MM.1S (cell line): ENCODE results near the gene MARCHF10.

ENCODE experiments used
- DNase-seq: peaks from one replicate; pipeline ENCODE4 v3.0.0-alpha.2; 2015
- H2AFZ ChIP-seq: fragments of 300-600 bp; sonication (generic); 2 replicates; pipeline ENCODE4 v1.6.0; 2016; ENCODE audit warnings: antibody characterized with exemption, low read length
- H3F3A ChIP-seq: fragments of 300-600 bp; sonication (generic); 2 replicates; pipeline ENCODE4 v1.6.1; 2016; ENCODE audit warnings: mild to moderate bottlenecking, antibody characterized with exemption, low read length, moderate library complexity, mixed read lengths; ENCODE audit not compliant: insufficient read depth
- H3K27ac ChIP-seq: fragments of 300-600 bp; sonication (generic); 2 replicates; pipeline ENCODE4 v1.5.1; 2016; ENCODE audit warnings: mild to moderate bottlenecking, low read length
- H3K27me3 ChIP-seq: fragments of 300-600 bp; sonication (generic); replicated peaks from 2 replicates; pipeline ENCODE4 v1.6.0; 2016; ENCODE audit warnings: low read length; ENCODE audit not compliant: insufficient read depth
- H3K36me3 ChIP-seq: fragments of 300-600 bp; sonication (generic); replicated peaks from 2 replicates; pipeline ENCODE4 v1.6.1; 2016; ENCODE audit warnings: mild to moderate bottlenecking, low read length, mixed read lengths; ENCODE audit not compliant: insufficient read depth
- H3K4me1 ChIP-seq: fragments of 300-600 bp; sonication (generic); 2 replicates; pipeline ENCODE4 v1.6.1; 2016; ENCODE audit warnings: low read length, mixed read lengths
- H3K4me2 ChIP-seq: fragments of 300-600 bp; sonication (generic); 2 replicates; pipeline ENCODE4 v1.6.0; 2016; ENCODE audit warnings: low read depth, low read length
- H3K4me3 ChIP-seq: fragments of 300-600 bp; sonication (generic); 2 replicates; pipeline ENCODE4 v1.5.1; 2016; ENCODE audit warnings: low read length, mixed read lengths
- H3K79me2 ChIP-seq: fragments of 300-600 bp; sonication (generic); 2 replicates; pipeline ENCODE4 v1.6.1; 2016; ENCODE audit warnings: mixed run types, low read length, mixed read lengths
- H3K9ac ChIP-seq: fragments of 300-600 bp; sonication (generic); 2 replicates; pipeline ENCODE4 v1.6.1; 2016; ENCODE audit warnings: low read length, mixed read lengths
- H3K9me2 ChIP-seq: fragments of 300-600 bp; sonication (generic); replicated peaks from 2 replicates; pipeline ENCODE4 v1.6.1; 2016; ENCODE audit warnings: mild to moderate bottlenecking, low read length, mixed read lengths; ENCODE audit not compliant: insufficient read depth
- H3K9me3 ChIP-seq: fragments of 300-600 bp; sonication (generic); replicated peaks from 2 replicates; pipeline ENCODE4 v1.6.1; 2016; ENCODE audit warnings: mild to moderate bottlenecking, low read length, mixed read lengths; ENCODE audit not compliant: insufficient read depth
- H4K20me1 ChIP-seq: fragments of 300-600 bp; sonication (generic); 2 replicates; pipeline ENCODE4 v1.6.1; 2016; ENCODE audit warnings: mild to moderate bottlenecking, low read length, moderate library complexity, mixed read lengths; ENCODE audit not compliant: insufficient read depth
- EZH2 ChIP-seq: fragments of 300-600 bp; sonication (generic); optimal IDR thresholded peaks from 2 replicates; pipeline ENCODE3; 2017; ENCODE audit warnings: low read depth, mild to moderate bottlenecking, antibody characterized with exemption, low read length, mixed read lengths
- EZH2phosphoT487 ChIP-seq: fragments of 300-600 bp; sonication (generic); IDR thresholded peaks from 2 replicates; pipeline ENCODE4 v1.6.1; 2018; ENCODE audit warnings: antibody characterized with exemption, low read length
- TF ChIP-seq, protein P1 (sequence below): fragments of 300-600 bp; sonication (generic); IDR thresholded peaks from 2 replicates; pipeline ENCODE4 v1.5.1; 2016; ENCODE audit warnings: antibody characterized with exemption, low read length, mixed read lengths

The MARCHF10 gene

GRCh38 chr17:62657690-62658089, 150.4 kb downstream of the MARCHF10 start:
- no peak overlapping the region for H3K4me3 ChIP-seq
- no peak overlapping the region for H3K4me2 ChIP-seq
- H3K9me2 ChIP-seq = no peaks in the 10 kb centered on the region
- no peaks in the 10 kb centered on the region for H3K79me2 ChIP-seq
- no peaks in the 10 kb centered on the region for H3K4me1 ChIP-seq
- no peak overlapping the region for H2AFZ ChIP-seq
- DNase-seq = no peak
- no peaks in the 10 kb centered on the region for H3K27me3 ChIP-seq
- TF ChIP-seq, protein P1, sequence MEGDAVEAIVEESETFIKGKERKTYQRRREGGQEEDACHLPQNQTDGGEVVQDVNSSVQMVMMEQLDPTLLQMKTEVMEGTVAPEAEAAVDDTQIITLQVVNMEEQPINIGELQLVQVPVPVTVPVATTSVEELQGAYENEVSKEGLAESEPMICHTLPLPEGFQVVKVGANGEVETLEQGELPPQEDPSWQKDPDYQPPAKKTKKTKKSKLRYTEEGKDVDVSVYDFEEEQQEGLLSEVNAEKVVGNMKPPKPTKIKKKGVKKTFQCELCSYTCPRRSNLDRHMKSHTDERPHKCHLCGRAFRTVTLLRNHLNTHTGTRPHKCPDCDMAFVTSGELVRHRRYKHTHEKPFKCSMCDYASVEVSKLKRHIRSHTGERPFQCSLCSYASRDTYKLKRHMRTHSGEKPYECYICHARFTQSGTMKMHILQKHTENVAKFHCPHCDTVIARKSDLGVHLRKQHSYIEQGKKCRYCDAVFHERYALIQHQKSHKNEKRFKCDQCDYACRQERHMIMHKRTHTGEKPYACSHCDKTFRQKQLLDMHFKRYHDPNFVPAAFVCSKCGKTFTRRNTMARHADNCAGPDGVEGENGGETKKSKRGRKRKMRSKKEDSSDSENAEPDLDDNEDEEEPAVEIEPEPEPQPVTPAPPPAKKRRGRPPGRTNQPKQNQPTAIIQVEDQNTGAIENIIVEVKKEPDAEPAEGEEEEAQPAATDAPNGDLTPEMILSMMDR = no peak
- TF ChIP-seq EZH2 = no peak
- TF ChIP-seq EZH2phosphoT487 = no peak
- no peaks in the 10 kb centered on the region for H4K20me1 ChIP-seq
- H3K9ac ChIP-seq = no peak overlapping the region
- H3K36me3 ChIP-seq = no peaks in the 10 kb centered on the region
- H3F3A ChIP-seq = no peaks in the 10 kb centered on the region
- no peaks in the 10 kb centered on the region for H3K9me3 ChIP-seq
- H3K27ac ChIP-seq = no peak overlapping the region

DNA sequence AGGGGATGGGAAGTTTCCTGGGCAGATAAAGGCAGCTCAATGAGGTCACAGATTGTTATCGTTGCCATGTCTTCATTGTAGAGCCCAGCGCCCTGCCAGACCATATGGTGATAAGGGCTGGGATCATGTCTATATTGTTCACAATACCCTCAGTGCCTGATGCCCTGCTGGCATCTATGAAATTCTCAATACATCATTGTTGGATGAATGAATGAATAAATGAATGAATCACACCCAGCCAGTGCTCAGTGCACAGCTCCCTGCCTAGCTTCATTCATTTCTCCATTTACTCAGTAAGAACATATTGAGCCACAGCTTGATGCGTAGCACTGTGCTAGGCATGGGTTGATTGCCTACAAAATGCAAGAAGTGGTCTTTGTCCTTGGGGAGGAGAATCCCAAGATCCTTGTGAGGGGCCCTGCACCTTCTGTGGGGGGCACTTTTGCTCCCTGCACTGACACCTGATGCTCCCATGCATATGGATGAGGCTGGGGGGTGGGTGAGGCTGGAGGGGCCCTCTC, 150.9 kb downstream of the MARCHF10 start:
- TF ChIP-seq EZH2phosphoT487 (no peak), EZH2 (no peak)
- TF ChIP-seq, protein P1 = no peak
- Histone ChIP-seq H3K4me3 (no peak overlapping the region), H3K4me1 (no peaks in the 10 kb centered on the region), H3F3A (no peaks in the 10 kb centered on the region), H3K9me2 (no peaks in the 10 kb centered on the region), H3K4me2 (no peak overlapping the region), H3K79me2 (no peaks in the 10 kb centered on the region), H3K27me3 (peaks cover 2% of the 10 kb centered on the region), H3K9me3 (no peaks in the 10 kb centered on the region), H4K20me1 (no peaks in the 10 kb centered on the region), H3K9ac (no peak overlapping the region), H3K27ac (no peak overlapping the region), H2AFZ (no peak overlapping the region), H3K36me3 (no peaks in the 10 kb centered on the region)
- no peak for DNase-seq

DNA sequence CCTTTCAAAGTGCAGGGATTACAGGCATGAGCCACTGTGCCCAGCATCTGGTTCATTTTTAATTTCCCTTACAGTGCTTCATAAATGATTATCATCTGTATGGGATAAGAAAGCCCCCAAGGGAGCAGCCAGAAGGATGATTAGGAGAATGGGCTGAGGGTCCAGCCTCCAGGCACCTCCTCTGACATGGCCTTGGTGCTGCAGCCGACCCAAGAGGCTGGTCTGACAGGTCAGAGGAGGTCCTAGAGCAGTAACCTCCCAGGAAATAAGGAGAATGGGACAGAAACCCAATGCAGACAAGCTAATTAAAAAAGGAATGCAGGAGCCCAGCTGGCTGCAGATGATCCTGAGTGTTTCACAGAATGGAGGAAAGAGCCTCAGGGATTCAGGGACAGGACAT, 151.7 kb downstream of the MARCHF10 start:
- H2AFZ ChIP-seq = no peak overlapping the region
- H3K4me1 ChIP-seq = no peaks in the 10 kb centered on the region
- no peak overlapping the region for H3K9ac ChIP-seq
- no peak overlapping the region for H3K27ac ChIP-seq
- H3K9me2 ChIP-seq = no peaks in the 10 kb centered on the region
- peaks cover 9% of the 10 kb centered on the region for H3K27me3 ChIP-seq
- no peak overlapping the region for H3K4me3 ChIP-seq
- no peaks in the 10 kb centered on the region for H3K9me3 ChIP-seq
- H4K20me1 ChIP-seq = no peaks in the 10 kb centered on the region
- no peaks in the 10 kb centered on the region for H3F3A ChIP-seq
- H3K4me2 ChIP-seq = no peak overlapping the region
- no peaks in the 10 kb centered on the region for H3K79me2 ChIP-seq
- DNase-seq = no peak
- TF ChIP-seq EZH2 = no peak
- TF ChIP-seq, protein P1 = no peak
- TF ChIP-seq EZH2phosphoT487 = no peak
- H3K36me3 ChIP-seq = no peaks in the 10 kb centered on the region
